GM21825 (cell line): ENCODE measurements around the gene DGKH.

Source experiments
- ATAC-seq: cut with Tn5 transposase; IDR thresholded peaks from one replicate; pipeline ENCODE4 v1.9.1; 2021; ENCODE audit warnings: mild to moderate bottlenecking, moderate library complexity; ENCODE audit not compliant: unreplicated experiment

DGKH gene, protein sequence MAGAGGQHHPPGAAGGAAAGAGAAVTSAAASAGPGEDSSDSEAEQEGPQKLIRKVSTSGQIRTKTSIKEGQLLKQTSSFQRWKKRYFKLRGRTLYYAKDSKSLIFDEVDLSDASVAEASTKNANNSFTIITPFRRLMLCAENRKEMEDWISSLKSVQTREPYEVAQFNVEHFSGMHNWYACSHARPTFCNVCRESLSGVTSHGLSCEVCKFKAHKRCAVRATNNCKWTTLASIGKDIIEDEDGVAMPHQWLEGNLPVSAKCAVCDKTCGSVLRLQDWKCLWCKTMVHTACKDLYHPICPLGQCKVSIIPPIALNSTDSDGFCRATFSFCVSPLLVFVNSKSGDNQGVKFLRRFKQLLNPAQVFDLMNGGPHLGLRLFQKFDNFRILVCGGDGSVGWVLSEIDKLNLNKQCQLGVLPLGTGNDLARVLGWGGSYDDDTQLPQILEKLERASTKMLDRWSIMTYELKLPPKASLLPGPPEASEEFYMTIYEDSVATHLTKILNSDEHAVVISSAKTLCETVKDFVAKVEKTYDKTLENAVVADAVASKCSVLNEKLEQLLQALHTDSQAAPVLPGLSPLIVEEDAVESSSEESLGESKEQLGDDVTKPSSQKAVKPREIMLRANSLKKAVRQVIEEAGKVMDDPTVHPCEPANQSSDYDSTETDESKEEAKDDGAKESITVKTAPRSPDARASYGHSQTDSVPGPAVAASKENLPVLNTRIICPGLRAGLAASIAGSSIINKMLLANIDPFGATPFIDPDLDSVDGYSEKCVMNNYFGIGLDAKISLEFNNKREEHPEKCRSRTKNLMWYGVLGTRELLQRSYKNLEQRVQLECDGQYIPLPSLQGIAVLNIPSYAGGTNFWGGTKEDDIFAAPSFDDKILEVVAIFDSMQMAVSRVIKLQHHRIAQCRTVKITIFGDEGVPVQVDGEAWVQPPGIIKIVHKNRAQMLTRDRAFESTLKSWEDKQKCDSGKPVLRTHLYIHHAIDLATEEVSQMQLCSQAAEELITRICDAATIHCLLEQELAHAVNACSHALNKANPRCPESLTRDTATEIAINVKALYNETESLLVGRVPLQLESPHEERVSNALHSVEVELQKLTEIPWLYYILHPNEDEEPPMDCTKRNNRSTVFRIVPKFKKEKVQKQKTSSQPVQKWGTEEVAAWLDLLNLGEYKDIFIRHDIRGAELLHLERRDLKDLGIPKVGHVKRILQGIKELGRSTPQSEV

GRCh38 chr13:42048342-42048683 lies at the start of gene DGKH:
Gene DGKH, plus strand, starts transcription at chr13:42048648. Its CDS starts 126 bp downstream, at chr13:42048774.
- peak; percentile 17 for ATAC-seq

DNA sequence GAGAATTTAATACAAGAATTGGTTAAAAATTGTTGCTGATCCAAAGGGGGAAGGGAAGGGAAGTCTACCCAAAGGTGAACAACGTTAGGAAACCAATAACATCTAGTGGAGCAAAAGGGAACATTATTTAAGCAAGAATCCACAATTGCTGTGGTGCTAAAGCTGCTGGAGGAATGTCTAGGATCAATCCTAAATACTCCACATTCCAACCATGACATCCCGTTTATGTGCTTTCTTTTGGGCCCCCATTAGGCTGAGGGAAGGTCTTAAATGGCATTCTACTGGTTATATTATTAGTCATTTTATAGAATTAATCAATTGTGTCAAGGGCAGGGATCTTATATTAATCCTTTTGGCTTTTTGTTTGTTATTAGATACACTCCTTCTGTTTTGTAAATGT lies 47.6 kb upstream of the DGKH start:
- no peak for ATAC-seq

DNA sequence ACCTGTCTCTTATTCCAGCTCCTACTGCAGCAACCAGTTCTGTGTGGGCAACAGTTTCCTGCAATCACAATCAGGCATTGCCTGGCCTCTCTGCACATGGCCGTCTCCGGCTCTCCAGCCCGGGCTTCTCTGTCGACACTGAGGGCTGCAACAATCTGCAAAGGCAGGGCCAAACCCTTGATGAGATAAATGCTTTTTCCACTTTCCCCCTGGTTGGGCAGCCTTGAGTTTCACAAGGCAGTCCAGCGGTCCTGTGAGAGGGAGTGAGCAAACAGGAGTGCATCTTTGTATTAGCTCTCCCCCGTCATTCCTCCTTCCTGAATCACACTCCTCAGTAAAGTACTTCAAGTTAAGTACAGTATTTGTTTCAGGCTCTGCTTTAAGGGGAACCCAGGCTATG lies 46.9 kb upstream of the DGKH start:
- ATAC-seq, result no peak

DNA sequence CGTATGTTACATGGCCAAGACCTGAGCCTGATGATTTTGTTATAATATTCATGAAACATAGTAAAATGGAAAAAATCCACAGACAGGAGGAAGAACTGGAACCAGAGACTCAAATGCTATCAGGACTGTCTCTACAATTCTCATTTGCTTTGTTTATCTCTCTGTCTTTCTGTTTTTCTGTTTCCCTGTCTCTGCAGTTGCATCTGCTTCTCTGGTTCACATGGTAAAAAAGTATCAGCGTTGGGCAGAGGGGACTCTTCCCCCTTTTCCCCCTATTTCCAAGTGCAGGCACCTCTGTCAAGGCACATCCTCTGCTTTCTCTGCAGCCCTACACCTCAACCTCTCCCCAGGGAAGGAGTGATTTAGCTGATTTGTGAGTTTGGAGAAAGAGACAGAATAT lies 46.4 kb upstream of the DGKH start:
- ATAC-seq, result no peak

DNA sequence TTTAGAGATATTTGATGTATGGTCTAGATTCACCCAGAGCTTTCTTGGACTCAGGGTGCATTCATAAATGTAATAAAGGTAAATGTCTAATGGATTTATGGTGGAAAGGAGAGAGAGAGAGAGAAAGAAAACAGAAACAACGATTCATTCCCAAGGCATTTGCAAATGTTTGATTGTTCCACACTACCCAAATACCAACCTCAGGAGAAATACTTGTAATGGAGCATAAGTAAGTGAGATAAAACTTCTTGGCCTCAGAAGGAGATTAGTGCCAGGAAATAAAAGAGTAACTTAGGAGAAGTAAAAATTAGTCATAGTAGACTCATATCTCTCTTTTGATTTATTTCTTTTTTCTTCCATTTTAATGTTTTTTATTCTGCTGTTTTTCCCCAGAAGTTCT lies 40.6 kb upstream of the DGKH start:
- ATAC-seq, result no peak

DNA sequence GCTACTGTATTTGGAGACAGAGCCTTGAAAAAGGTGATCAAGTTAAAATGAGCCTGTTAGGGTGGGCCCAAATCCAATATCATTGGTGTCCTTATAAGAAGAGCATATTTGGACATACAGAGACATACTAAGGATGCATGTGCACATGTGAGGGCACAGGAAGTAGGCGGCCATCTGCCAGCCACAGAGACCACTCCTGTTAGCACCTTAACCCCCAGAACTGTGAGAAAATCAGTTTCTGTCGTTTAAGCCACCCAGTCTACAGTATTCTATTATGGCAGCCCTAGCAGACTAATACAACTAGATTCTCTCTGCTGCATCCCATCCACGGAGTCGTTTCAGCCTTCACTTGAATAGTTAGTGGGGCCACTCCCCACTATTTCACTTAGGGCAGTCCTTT lies 39.4 kb upstream of the DGKH start:
- ATAC-seq, result no peak

DNA sequence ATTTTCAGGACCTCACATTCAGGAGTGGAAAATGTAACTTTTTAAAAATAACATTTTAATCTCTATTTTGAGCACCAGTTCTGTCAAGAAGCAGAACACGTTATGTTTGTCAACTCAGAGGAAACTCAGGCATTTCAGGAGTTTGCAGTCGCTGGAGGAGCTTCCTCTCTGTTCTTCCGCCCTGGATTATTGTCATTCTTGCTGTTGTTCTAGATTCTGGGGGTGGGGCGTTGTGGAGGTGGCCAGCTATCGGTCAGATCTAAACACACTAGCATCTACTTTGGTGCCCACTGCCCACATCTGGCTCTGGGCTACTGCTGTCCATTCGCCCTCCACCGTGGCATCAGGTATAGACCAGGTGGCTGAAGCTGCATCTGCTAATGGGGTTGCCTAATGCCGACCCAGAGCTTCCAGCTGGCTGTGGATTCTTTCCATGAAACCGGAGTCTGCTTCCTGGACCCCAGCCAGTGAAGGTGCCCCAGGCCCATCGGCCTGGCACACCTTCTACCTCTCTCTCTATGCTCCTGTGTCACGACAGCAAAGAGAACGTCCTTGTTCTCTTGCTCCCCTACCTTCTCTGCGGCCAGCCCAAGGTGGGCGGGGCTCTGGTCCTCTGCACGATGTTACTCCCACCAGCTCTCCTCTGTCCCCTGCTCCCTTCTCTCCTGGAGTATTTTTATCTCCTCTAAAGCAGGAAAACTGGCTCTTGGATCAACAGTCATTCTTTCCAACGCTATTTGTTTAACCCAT lies 36.7 kb upstream of the DGKH start:
- ATAC-seq, result no peak

DNA sequence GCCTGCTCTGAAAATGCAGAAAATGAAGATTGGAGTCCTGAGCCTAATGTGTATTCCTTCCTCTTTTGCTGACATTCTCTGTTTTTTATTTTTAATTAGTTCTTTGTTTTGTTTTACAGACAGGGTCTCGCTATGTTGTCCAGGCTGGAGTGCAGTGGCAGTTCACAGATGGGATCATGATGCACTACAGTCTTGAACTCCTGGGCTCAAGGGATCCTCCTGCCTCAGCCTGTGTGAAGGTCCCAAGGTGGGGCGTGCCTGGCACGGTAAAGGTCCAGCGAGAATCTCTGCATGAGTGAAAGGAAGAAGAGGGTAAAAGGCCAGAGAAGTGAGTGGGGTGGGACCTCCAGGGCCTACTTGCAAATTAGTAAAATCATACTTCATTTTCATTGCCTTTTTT lies 34.3 kb upstream of the DGKH start:
- no peak for ATAC-seq

GRCh38 chr13:42017264-42017663 lies 31.2 kb upstream of the DGKH start:
- ATAC-seq, result no peak

DNA sequence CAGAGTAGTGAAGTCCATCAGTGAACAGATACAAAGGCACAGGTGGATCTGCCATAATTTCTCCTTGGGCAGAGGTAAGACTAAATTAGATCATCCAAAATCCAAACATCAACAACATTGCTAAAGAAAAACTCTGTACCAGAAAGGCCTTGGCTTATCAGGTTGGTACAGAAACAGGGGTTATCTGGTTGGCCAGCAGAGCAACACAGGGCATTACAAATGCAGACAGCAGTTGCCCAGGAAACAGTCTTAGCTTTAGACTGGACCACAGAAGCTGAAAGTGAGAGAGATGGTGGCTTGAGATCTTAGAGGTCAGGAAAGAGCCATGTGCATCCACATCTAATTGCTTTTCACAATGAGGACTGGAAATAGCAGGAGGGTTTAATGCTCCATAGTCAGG lies 26.6 kb upstream of the DGKH start:
- no peak for ATAC-seq

DNA sequence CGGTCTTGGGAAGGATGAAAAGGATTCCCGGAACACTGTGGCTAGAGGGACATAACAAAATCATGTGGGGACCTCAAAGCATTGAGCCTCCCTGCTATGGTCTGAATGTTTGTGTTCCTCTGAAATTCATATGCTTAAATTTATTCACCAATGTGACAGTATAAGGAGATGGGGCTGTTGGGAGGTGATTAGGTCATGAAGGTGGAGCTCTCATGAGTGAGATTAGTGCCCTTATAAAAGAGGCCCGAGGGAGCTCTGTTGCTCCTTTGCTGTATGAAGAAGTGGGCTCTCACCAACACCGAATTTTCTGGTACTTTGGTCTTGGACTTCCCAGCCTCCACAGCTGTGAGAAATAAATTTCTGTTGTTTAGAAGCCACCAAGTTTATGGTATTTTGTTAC lies 26.1 kb upstream of the DGKH start:
- no peak for ATAC-seq

DNA sequence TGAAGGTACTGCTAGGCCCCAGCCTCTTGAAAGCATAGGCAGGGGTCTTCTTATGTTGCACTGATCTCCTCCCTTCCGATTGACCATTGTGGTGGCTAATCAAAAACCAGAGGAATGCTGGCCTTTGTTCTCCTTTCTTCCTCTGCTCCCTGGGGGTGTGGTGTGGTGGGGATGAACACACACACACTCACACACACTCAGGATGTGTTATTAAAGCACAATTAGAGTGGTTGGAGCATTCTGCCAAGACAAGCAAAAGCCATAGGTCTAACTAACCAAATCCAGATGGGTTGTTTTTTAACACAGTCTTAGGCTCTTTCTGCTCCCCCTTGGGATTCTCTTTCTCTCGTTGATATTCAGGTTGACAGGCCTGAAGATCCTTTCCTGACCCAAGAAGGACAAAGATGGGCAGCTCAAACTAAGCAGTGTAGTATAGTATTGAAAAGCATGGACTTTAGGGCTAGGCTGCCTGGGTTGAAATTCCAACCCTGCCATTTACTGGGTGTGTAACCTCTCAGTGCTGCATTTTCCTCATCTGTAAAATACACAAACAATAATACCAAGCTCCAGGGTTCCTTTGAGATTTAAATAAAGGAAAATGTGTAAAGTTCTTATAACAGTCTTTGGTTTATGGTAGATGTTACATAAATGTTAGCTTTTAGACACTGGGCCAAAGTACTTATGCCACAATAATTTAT lies 25.5 kb upstream of the DGKH start:
- ATAC-seq, result no peak

DNA sequence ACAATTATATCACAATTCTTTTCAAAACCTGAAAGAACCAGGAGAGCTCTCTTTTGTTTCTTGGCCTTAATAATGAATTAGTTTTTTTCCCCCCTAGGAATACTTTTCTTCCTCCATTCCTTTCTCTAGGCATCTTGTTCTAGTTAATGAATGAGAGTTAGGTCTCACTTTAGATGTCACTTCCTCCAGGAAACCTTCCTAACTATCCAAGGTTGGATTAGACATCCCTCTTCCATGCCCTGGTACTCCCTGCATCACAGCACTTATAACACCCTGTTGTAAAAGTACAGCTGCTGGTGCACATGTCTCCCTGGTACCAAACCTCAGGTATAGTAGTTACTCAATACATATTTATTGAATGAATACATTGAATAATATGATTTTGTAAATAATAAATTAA lies 21.2 kb upstream of the DGKH start:
- ATAC-seq, result no peak

GRCh38 chr13:42028113-42028799 lies 20.2 kb upstream of the DGKH start:
- no peak for ATAC-seq

- ATAC-seq, result no peak
These were observed 12.4 kb upstream of the DGKH start for GRCh38 chr13:42035905-42036521.

DNA sequence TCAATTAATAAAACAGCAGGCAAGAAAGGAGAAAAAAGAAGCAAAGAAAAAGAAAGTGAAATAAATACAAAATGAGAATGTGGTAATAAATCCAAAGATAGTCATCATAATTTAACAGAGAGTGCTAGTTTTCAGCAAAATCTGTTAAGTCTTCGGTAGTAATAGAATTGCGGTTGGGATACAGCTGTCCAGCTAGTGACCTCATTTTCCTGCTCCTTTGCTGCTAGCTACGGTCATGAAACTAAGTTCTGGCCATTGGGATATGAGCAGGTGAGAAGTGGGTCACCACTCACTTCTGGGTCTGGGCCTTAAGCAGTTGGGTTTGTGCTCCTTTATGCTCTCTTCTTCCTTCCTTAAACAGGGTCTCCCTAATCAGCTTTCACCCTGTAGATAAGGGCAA lies 11.7 kb upstream of the DGKH start:
- no peak for ATAC-seq

- no peak for ATAC-seq
These were observed 9.6 kb upstream of the DGKH start for GRCh38 chr13:42038661-42039456.

- peak; percentile 14 for ATAC-seq
These were observed 8.9 kb upstream of the DGKH start for GRCh38 chr13:42039457-42039945.
